ENCODE measurements around the gene CYP4X1.
A peak's percentile ranks its signal among the peaks of the same experiment; 100 is the strongest.
"Not testable (repeated sequence)": the region's sequence is repeated elsewhere in the genome, so short reads cannot be mapped to it uniquely, and the experiment has no call there.

The CYP4X1 gene

GRCh38 chr1:47069509-47069908 lies 46.0 kb downstream of the CYP4X1 start:
- DNase-seq, result not testable (repeated sequence)

DNA sequence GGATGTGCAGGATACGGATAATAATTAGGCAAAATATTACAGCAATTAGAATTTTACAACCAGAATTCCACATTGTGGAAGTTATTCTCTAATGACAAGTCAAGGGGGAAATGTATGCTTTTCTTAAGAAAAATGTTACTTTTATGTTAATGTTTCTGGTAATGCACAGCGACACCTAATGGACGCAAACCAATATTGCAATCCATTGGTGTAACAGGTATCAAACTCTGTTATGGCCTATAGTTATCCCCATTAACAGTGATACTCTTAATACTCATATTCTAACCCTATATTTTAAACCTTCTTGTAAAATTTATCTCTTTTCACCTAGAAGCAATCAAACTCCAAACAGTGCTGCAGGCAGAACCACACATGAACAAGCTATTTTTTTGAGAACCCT lies 65.9 kb downstream of the CYP4X1 start:
- DNase-seq, result peak; percentile 12

DNA sequence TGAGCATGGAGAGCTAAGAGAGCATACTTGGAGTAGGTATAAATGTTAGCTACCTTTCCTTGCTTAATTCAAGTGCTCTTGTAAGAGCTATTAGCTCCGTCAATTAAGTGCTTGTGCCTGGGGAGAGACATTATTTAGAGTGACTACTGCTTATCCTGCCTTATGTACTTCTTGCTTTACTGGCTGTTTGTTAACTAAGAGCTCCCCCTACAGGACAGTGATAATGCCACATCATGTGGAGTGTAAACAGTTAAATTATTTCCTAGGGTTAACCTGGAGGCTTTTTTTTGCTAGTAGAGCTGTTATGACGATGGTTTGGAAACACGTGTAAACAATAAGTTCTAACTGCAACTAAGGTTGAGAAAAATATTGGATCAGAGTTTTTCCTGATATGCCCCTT lies 68.0 kb downstream of the CYP4X1 start:
- DNase-seq, result not testable (repeated sequence)
